Small intestine (tissue), 7 donors: ENCODE results near the gene TUG1. TPM values are rescaled to one million over a fixed set of nuclear protein-coding genes. Genes with fewer than 3 reads are reported as not detected.

Experiments used
- DNase-seq, 2 donors: peaks; one replicate each; pipeline versions ENCODE4 v3.0.0 to v3.0.0-alpha.2; 2013
- FAIRE-seq: peaks from 2 replicates; lab custom pipeline; 2012; peaks lifted over from hg19 to GRCh38; lab: Jason Lieb, UNC
- H3K27ac ChIP-seq, 3 donors: one replicate each; pipeline ENCODE4 v1.5.1; 2013; ENCODE audit warnings: low read length in 2 of 3, mild to moderate bottlenecking in 2 of 3, control low read depth in 1 of 3, inconsistent platforms in 1 of 3, low read depth in 1 of 3, moderate library complexity in 1 of 3
- H3K27me3 ChIP-seq, 3 donors: one replicate each; pipeline ENCODE4 v1.6.1; 2013; ENCODE audit warnings: low read length in 3 of 3, inconsistent platforms in 1 of 3; ENCODE audit not compliant: control insufficient read depth in 3 of 3, insufficient read depth in 3 of 3
- H3K36me3 ChIP-seq, 3 donors: one replicate each; pipeline ENCODE4 v1.6.1; 2013; ENCODE audit warnings: low read length in 3 of 3, inconsistent platforms in 1 of 3, low read depth in 1 of 3, mild to moderate bottlenecking in 1 of 3, moderate library complexity in 1 of 3; ENCODE audit not compliant: control insufficient read depth in 3 of 3, insufficient read depth in 2 of 3
- H3K4me1 ChIP-seq, 3 donors: one replicate each; pipeline ENCODE4 v1.6.1; 2013; ENCODE audit warnings: low read length in 2 of 3, inconsistent platforms in 1 of 3, low read depth in 1 of 3, mild to moderate bottlenecking in 1 of 3, moderate library complexity in 1 of 3; ENCODE audit not compliant: control insufficient read depth in 3 of 3, insufficient read depth in 2 of 3
- H3K4me3 ChIP-seq, 3 donors: one replicate each; pipeline ENCODE4 v1.5.1; 2013; ENCODE audit warnings: low read length in 3 of 3, control low read depth in 1 of 3, inconsistent platforms in 1 of 3, low read depth in 1 of 3, mild to moderate bottlenecking in 1 of 3, moderate library complexity in 1 of 3
- H3K9me3 ChIP-seq, 2 donors: one replicate each; pipeline ENCODE4 v1.6.1; 2013; ENCODE audit warnings: low read depth in 1 of 2, low read length in 1 of 2; ENCODE audit not compliant: control insufficient read depth in 2 of 2, insufficient read depth in 1 of 2
- WGBS, 3 donors: extraction: QIAGEN DNeasy Blood & Tissue Kit; methylation state at CpG; one replicate each; pipeline ENCODE4 v1.1.7; 2013; 5-methylcytosine and 5-hydroxymethylcytosine counted together
- polyA plus RNA-seq, 4 donors: library from polyadenylated mRNA; stranded (reverse) in 3 of 4; unstranded in 1 of 4; fragments of 200-250 nt in 3 of 4; fragments of 120-200 nt in 1 of 4; gene quantifications; one replicate each; pipeline versions ENCODE4 v1.2.1 to v1.2.3, GENCODE V29; 2013
- donor health status: healthy with polysubstance abuse.
- donor health status: control.
- donor health status: control.
- donor health status: Bipolar disorder and iron deficiency.
- donor health status: healthy.

TUG1 gene
- polyA plus RNA-seq, 4 donors, result 20.8 to 130 (median 28.8) TPM

DNA sequence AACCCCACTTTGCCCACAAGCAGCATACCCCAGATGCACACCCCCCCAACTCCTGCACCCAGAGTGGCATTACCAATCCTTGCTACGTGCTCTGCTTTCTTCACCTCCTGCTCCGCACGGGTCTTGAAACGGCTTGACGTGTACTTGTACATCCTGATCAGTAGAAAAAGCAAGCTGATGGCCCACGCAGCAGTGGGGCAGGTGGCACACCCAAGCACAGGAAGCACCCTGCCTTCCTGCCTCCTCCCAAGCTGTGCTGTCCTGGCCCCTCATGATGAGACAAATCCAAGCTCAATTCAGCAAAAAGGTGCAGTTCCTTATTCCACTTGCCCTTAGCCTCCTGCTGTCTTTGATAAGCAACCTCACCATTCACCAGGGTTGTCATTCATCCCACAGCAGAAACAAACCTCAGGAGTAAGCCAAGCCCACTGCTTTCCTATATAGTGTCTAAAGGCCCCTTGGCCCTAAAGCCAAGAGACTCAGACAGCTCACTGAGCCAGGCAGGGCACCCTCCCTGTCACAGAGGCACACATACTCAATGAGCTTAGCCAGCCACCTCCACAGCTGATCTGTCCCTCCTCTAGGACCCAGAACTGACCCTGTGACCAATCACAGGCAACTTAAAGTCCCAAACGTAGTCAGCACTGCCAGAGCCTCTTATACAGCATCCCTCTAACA, 28.2 kb upstream of the TUG1 start:
- Histone ChIP-seq H3K27me3 (no peaks in the 10 kb centered on the region), H3K27ac (no peak overlapping the region), H3K36me3 (peaks cover 35 to 87% (median 36%) of the 10 kb centered on the region in 3 donors), H3K9me3 (no peaks in the 10 kb centered on the region), H3K4me3 (no peak overlapping the region), H3K4me1 (no peaks in the 10 kb centered on the region)
- WGBS, 3 donors, result 80 to 90% (median 89%) methylated on average over 7 of the region's 7 CpGs
- DNase-seq, result no peak
- FAIRE-seq, result no peak

DNA sequence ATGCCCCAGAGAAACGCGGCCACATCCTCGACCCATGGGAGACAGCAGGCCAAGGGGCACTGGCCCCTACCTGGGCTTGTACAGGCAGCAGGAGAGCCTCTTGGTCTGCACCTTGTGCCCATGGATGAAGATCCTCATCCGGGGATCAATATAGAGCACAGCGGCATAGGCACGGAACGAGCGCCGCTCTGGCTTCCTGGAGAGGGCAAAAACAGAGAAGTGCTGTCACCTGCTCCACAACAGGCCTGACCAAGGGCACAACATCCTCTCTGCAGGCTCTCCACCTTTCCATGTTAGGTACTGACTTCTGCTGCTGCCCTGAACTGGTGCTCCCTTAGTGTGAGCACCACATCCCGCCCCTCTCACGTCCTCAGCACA, 27.7 kb upstream of the TUG1 start:
- Histone ChIP-seq H3K27me3 (no peaks in the 10 kb centered on the region), H3K27ac (no peak overlapping the region), H3K9me3 (no peaks in the 10 kb centered on the region), H3K4me3 (no peak overlapping the region), H3K4me1 (no peaks in the 10 kb centered on the region), H3K36me3 (peaks cover 35 to 88% (median 40%) of the 10 kb centered on the region in 3 donors)
- WGBS, 3 donors, result 92 to 95% (median 93%) methylated on average over 11 of the region's 11 CpGs
- FAIRE-seq (no peak), DNase-seq (no peak)

DNA sequence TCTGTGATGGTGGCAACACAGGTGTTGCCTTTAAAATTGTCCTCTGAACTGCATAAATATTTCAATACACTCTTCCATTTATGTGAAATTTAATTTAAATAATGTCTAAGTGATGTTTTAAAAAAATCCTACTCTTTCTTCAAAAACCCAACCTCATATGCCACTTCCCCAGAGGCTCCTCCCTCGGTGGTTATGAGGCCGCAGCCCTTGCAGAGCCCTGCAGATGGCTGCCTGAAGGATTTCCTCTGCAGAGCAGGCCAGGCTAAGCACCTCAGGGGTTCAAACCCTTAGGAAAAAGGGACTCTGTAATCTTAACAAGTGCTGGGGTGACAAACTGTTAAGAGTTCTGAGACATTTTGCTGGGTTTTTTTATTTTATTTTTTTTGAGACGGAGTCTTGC, 25.7 kb upstream of the TUG1 start:
- FAIRE-seq (no peak), DNase-seq (peak in 1 of 2 donors; percentile 27)
- no peaks in the 10 kb centered on the region for H3K4me1 ChIP-seq
- H3K27ac ChIP-seq, result no peak overlapping the region
- no peaks in the 10 kb centered on the region for H3K27me3 ChIP-seq
- H3K9me3 ChIP-seq, result no peaks in the 10 kb centered on the region
- H3K4me3 ChIP-seq, result no peak overlapping the region
- peaks cover 26 to 83% (median 27%) of the 10 kb centered on the region in 3 donors for H3K36me3 ChIP-seq
- 61 to 85% (median 72%) methylated on average over 3 of the region's 3 CpGs for WGBS, 3 donors

DNA sequence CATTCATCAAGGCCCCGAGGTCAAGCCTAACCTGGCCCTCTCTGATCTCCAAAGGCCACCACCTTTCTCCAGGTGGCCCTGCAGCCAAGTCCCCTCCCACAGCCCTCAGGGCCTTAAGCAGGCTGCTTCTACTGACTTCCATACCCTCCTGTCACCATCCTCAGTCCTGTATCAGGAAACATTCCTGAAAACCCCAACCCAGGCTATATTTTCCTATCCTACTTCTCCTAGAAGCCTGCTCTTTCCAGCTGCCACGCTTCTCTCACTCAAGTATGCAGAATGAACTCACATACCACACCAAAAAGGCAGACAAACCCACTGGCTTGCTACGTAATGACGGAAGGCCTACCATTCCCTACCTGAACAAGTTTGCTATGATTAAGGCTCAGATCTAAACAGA, 24.1 kb upstream of the TUG1 start:
- Histone ChIP-seq H3K27me3 (no peaks in the 10 kb centered on the region), H3K27ac (no peak overlapping the region), H3K4me3 (no peak overlapping the region), H3K36me3 (peaks cover 22 to 76% (median 23%) of the 10 kb centered on the region in 3 donors), H3K9me3 (no peaks in the 10 kb centered on the region), H3K4me1 (no peaks in the 10 kb centered on the region)
- WGBS, 3 donors, result 96 to 98% (median 97%) methylated on average over 4 of the region's 4 CpGs
- FAIRE-seq (no peak), DNase-seq (no peak)

DNA sequence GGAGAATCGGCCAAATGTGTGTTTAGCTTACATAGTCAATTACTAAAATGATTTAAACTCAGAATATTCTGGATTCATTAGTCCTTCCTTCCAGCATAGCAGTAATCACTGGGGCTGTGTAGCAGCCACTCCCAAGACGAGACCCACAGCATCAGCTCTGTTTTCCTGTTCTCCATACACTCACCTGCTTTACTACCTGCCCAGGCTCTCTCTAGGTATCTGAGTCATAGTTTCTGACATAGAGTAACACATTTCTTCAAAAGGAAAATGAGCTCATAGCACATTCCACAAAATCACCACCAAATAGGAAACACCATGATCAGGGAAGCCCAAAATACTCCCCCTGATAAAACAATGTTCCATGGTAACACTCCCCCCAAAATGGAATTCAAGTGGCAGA, 23.4 kb upstream of the TUG1 start:
- Histone ChIP-seq H3K9me3 (no peaks in the 10 kb centered on the region), H3K4me3 (no peak overlapping the region), H3K4me1 (no peaks in the 10 kb centered on the region), H3K36me3 (peaks cover 22 to 70% (median 23%) of the 10 kb centered on the region in 3 donors), H3K27ac (no peak overlapping the region), H3K27me3 (no peaks in the 10 kb centered on the region)
- no peak for FAIRE-seq
- DNase-seq, result no peak
- WGBS, 3 donors, result 92 to 95% (median 93%) methylated on average over 2 of the region's 2 CpGs

DNA sequence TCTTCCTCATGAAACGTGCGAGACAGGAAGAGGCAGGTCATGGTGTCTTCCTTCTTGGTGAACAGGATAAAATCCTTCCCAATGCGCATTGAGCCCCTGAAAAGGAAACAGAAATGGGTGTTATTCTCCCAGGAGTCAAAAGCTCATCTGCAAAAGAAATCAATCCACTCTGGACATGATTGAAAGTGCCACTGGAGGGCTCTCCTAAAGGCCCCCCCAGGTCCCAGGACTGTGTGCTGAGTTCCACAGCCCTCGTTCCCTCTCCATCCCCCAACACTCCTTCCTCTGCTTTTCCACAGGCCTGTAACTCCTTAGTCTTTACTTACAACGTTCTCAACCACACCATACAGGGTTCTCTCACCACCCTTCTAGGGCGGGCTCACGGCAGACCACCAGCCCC, 22.7 kb upstream of the TUG1 start:
- peak overlapping the region in 1 of 3 donors; percentile 40 for H3K27ac ChIP-seq
- peaks cover 22 to 66% (median 24%) of the 10 kb centered on the region in 3 donors for H3K36me3 ChIP-seq
- H3K4me3 ChIP-seq, result no peak overlapping the region
- no peaks in the 10 kb centered on the region for H3K27me3 ChIP-seq
- DNase-seq (no peak), FAIRE-seq (no peak)
- no peaks in the 10 kb centered on the region for H3K4me1 ChIP-seq
- WGBS, 3 donors, result 70 to 81% (median 79%) methylated on average over 7 of the region's 7 CpGs
- H3K9me3 ChIP-seq, result no peaks in the 10 kb centered on the region

DNA sequence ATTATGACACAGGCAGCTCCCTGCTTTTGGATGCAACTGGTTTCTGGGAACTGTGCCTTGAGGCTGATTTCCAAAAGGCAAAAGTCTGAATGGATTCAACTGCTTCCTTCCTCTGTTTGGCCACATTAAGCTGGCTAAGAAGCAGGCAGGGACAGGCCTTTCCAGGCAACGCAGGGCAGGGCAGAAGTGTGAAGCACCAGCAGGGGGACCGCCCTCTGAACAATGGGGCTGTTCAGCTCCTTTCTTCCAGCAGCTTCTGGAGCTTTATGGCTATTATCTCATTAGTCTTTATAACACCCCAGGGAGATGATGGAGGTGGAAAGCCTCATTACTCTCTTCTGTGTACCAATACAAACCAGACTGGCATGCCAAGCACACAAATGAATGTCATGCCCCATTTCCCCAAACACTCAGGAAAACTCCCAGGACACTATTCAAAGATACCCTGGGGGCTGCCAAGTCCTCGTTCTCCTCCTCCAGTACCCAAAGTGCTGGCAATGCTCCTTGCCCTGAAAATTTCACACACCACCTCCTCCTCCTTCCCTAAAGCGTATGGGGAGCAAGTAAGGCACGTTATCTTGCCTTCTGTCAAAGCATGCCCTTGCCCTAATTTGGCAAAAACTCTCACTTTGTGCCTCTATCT, 21.8 kb upstream of the TUG1 start:
- Histone ChIP-seq H3K36me3 (peaks cover 15 to 60% (median 16%) of the 10 kb centered on the region in 3 donors), H3K27ac (peak overlapping the region in 1 of 3 donors; percentile 23), H3K9me3 (no peaks in the 10 kb centered on the region), H3K4me1 (no peaks in the 10 kb centered on the region), H3K27me3 (no peaks in the 10 kb centered on the region), H3K4me3 (no peak overlapping the region)
- 45 to 61% (median 54%) methylated on average over 5 of the region's 5 CpGs for WGBS, 3 donors
- DNase-seq (peak in 1 of 2 donors; percentile 25), FAIRE-seq (no peak)

DNA sequence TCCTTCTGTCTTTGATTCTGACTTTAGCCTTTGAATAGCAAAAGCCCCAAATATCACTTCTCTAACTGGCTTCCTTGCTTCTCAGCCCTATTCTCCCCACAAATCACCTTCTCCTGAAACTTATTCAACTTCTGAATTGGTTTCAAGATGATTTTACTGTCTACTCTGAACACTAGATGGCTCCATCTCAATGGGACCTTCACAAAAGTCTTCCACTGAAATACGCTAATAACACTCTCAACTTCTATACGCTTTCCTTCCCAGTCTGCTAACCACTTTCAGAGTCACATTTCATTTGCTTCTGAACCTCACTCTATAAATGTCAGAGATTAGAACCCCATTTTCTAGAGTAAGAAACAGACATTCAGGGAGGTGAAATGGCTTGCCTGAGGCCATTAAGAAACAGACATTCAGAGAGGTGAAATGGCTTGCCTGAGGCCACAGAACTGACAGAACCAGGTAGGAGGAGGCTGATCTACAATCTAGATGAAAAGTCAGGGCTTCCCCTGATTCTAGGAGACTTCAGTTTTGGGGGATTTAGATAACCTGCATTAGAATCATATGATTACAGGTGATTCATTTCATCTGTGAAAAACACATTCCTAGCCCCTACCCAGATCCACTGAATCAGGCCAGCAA, 21.1 kb upstream of the TUG1 start:
- DNase-seq (peak; percentile 67 to 69), FAIRE-seq (no peak)
- H3K36me3 ChIP-seq, result peaks cover 16 to 55% (median 16%) of the 10 kb centered on the region in 3 donors
- peak overlapping the region in 1 of 3 donors; percentile 0 for H3K27ac ChIP-seq
- no peaks in the 10 kb centered on the region for H3K9me3 ChIP-seq
- no peaks in the 10 kb centered on the region for H3K27me3 ChIP-seq
- no peak overlapping the region for H3K4me3 ChIP-seq
- 32 to 39% (median 32%) methylated on average over 2 of the region's 2 CpGs for WGBS, 3 donors
- no peaks in the 10 kb centered on the region for H3K4me1 ChIP-seq
